ENCODE data around the gene RGS6.

GRCh38 chr14:72013721-72014345, 81.6 kb downstream of the RGS6 start:
- no peak for TF ChIP-seq ZNF274 (IDR thresholded peaks at IDR 0.05; ENCODE audit: low read depth, low read length)
- TF ChIP-seq YY1 (IDR thresholded peaks at IDR 0.05; ENCODE audit: insufficient read depth, insufficient read length), result no peak
